HepG2 (cell line): Measurements from ENCODE around the gene CCR5AS.

Experiments
- ATAC-seq: fragments of 200-7000 bp; cut with Tn5 transposase; 3 replicates; pipeline ENCODE4 v1.9.1; 2020; ENCODE audit warnings: mild to moderate bottlenecking, moderate library complexity
- BruUV-seq: library from RNA; stranded (reverse); fragments of 400-500 nt; replicated peaks from 2 replicates; lab custom pipeline; 2021; lab: Mats Ljungman, UMichigan
- CTCF ChIA-PET: fragments of 300-600 bp; formaldehyde crosslinking; extraction: SDS; loops from one replicate; lab custom pipeline; 2021; ENCODE audit warnings: low total read pairs, inconsistent platforms, low intra/inter-chr PET ratio; lab: Yijun Ruan, JAX
- POLR2A ChIA-PET: fragments of 350-600 bp; sonication (Branson Sonifier 250); formaldehyde crosslinking; loops from one replicate; lab custom pipeline; 2020; ENCODE audit warnings: antibody characterized with exemption, inconsistent platforms; lab: Yijun Ruan, JAX
- DNase-seq: peaks from one replicate; pipeline ENCODE4 v3.0.0-alpha.2; 2015; ENCODE audit warnings: low spot score
- FAIRE-seq: peaks from 3 replicates; lab custom pipeline; 2011; peaks lifted over from hg19 to GRCh38; lab: Jason Lieb, UNC
- H2AFZ ChIP-seq: one replicate; pipeline ENCODE4 v1.6.1; 2011; ENCODE audit warnings: low read length, inconsistent platforms
- H3K27ac ChIP-seq: fragments of 300-600 bp; 3 replicates; pipeline ENCODE4 v1.8.0; 2011; ENCODE audit warnings: mixed run types, mild to moderate bottlenecking, mixed read lengths, low read length, inconsistent platforms; ENCODE audit not compliant: insufficient read depth; ENCODE audit errors: extremely low read length
- H3K27me3 ChIP-seq, 2 experiments: fragments of 200-600 bp in 1 of 2; 2 replicates in 1 of 2; 3 replicates in 1 of 2; pipeline versions ENCODE4 v1.6.0 to v1.8.0; 2011; ENCODE audit warnings: low read length in 2 of 2, mild to moderate bottlenecking in 2 of 2, moderate library complexity in 2 of 2, inconsistent platforms in 1 of 2; ENCODE audit not compliant: insufficient read depth in 2 of 2, control insufficient read depth in 1 of 2
- H3K36me3 ChIP-seq, 2 experiments: fragments of 200-600 bp in 1 of 2; replicated peaks in 1 of 2; 2 replicates in 1 of 2; 3 replicates in 1 of 2; pipeline versions ENCODE4 v1.5.1 to v1.8.0; 2011; ENCODE audit warnings: low read length in 2 of 2, inconsistent platforms in 1 of 2; ENCODE audit not compliant: insufficient read depth in 2 of 2, control insufficient read depth in 1 of 2
- H3K4me1 ChIP-seq: 2 replicates; pipeline ENCODE4 v1.5.1; 2012; ENCODE audit warnings: low read length, inconsistent platforms; ENCODE audit not compliant: insufficient read depth
- H3K4me2 ChIP-seq: 2 replicates; pipeline ENCODE4 v1.6.0; 2011; ENCODE audit warnings: low read depth, low read length, inconsistent platforms
- H3K4me3 ChIP-seq, 3 experiments: fragments of 200-600 bp in 1 of 3; sonication (generic), shearing (Covaris generic) in 1 of 3; replicated peaks in 1 of 3; 2 replicates each; pipeline ENCODE4 v1.5.1; 2011 to 2016; ENCODE audit warnings: low read length in 3 of 3, inconsistent platforms in 2 of 3, low read depth in 2 of 3, mild to moderate bottlenecking in 2 of 3, control low read depth in 1 of 3, mixed read lengths in 1 of 3; ENCODE audit not compliant: insufficient read depth in 1 of 3
- H3K79me2 ChIP-seq: one replicate; pipeline ENCODE4 v1.6.1; 2011; ENCODE audit warnings: low read length, inconsistent platforms; ENCODE audit not compliant: insufficient read depth
- H3K9ac ChIP-seq: 2 replicates; pipeline ENCODE4 v1.6.0; 2011; ENCODE audit warnings: mild to moderate bottlenecking, low read depth, low read length, inconsistent platforms; ENCODE audit not compliant: insufficient read depth
- H3K9me3 ChIP-seq: 2 replicates; pipeline ENCODE4 v1.5.1; 2012; ENCODE audit warnings: mild to moderate bottlenecking, low read length
- H4K20me1 ChIP-seq: 2 replicates; pipeline ENCODE4 v1.6.0; 2011; ENCODE audit warnings: inconsistent platforms, mild to moderate bottlenecking, low read length, moderate library complexity; ENCODE audit not compliant: insufficient read depth
- FOXA3 ChIP-seq: IDR thresholded peaks from 2 replicates; pipeline ENCODE4 v1.6.1; 2016; ENCODE audit warnings: missing genetic modification reagents, missing compliant biosample characterization
- NFKB2 ChIP-seq: sonication (generic); formaldehyde crosslinking; IDR thresholded peaks from 2 replicates; pipeline ENCODE4 v1.4.0; 2020; ENCODE audit warnings: missing genetic modification reagents, borderline replicate concordance
- TSC22D2 ChIP-seq: sonication (generic); formaldehyde crosslinking; IDR thresholded peaks from 2 replicates; pipeline ENCODE4 v1.5.1; 2020; ENCODE audit warnings: missing genetic modification reagents, mild to moderate bottlenecking, borderline replicate concordance
- ZNF407 ChIP-seq: sonication (generic); formaldehyde crosslinking; IDR thresholded peaks from one replicate; pipeline ENCODE4 v1.5.1; 2020; ENCODE audit warnings: mild to moderate bottlenecking, missing genetic modification reagents; ENCODE audit errors: not compliant biosample characterization
- ZNF646 ChIP-seq: sonication (generic); formaldehyde crosslinking; IDR thresholded peaks from 2 replicates; pipeline ENCODE4 v1.9.0; 2021; ENCODE audit warnings: mild to moderate bottlenecking, missing genetic modification reagents
- ZNF891 ChIP-seq: sonication (generic); formaldehyde crosslinking; IDR thresholded peaks from 2 replicates; pipeline ENCODE4 v1.5.0; 2020; ENCODE audit warnings: mild to moderate bottlenecking, missing genetic modification reagents
- WGBS: methylation state at CpG from one replicate; pipeline ENCODE4 v1.1.6; 2017; ENCODE audit warnings: low lambda C conversion rate; 5-methylcytosine and 5-hydroxymethylcytosine counted together
- in situ Hi-C: cut with HindIII; loops from 2 replicates; pipeline ENCODE4 v1.10.0; 2017; ENCODE audit warnings: low pct_unique_long_range_greater_than_20kb; ENCODE audit not compliant: extremely low pct_ligation_motif_present
- intact Hi-C: fragments of 100-400 bp; cut with micrococcal nuclease; formaldehyde crosslinking; loops from one replicate; pipeline ENCODE4 v1.10.0; 2022; ENCODE audit not compliant: unreplicated experiment

Gene CCR5AS

GRCh38 chr3:46410669-46411068 lies 3.8 kb upstream of the CCR5AS start (continued):
- no peak for TF ChIP-seq ZNF407 (CRISPR knock-in tag)

- no peak for FAIRE-seq
- Histone ChIP-seq H3K27me3 (peaks cover 4 to 8% of the 10 kb centered on the region in 2 experiments; a peak in 2 of 5 replicates), H3K4me3 (no peak overlapping the region), H3K4me1 (no peaks in the 10 kb centered on the region), H3K9ac (no peak overlapping the region), H4K20me1 (no peaks in the 10 kb centered on the region), H3K9me3 (no peaks in the 10 kb centered on the region), H3K27ac (no peak overlapping the region), H3K79me2 (no peaks in the 10 kb centered on the region), H3K36me3 (no peaks in the 10 kb centered on the region), H2AFZ (no peak overlapping the region), H3K4me2 (no peak overlapping the region)
- POLR2A ChIA-PET = no interaction called here
- CTCF ChIA-PET = no interaction called here
- no peak for ATAC-seq
- in situ Hi-C loops = no loop called here
- no TSS peak for BruUV-seq
- intact Hi-C loops = no loop called here
- no peak for DNase-seq
- WGBS = 33% methylated on average over 8 of the region's 9 CpGs
- TF ChIP-seq TSC22D2 (no peak), NFKB2 (CRISPR knock-in tag) (no peak), FOXA3 (CRISPR knock-in tag) (no peak), ZNF891 (no peak), ZNF646 (CRISPR knock-in tag) (no peak)
These were observed 3.0 kb upstream of the CCR5AS start for GRCh38 chr3:46409739-46410489.
